IMR-90 (cell line): ENCODE results near the gene OSCP1. TPM values are rescaled to one million over a fixed set of nuclear protein-coding genes. Genes with fewer than 3 reads are reported as not detected.

Experiments used
- ATAC-seq: fragments of 200-7000 bp; cut with Tn5 transposase; 2 replicates; pipeline ENCODE4 v1.9.1; 2020; ENCODE audit warnings: low read depth, mild to moderate bottlenecking, moderate library complexity
- BruUV-seq: library from RNA; stranded (reverse); fragments of 400-500 nt; replicated peaks from 2 replicates; lab custom pipeline; 2021; lab: Mats Ljungman, UMichigan
- CTCF ChIA-PET: fragments of 300-600 bp; formaldehyde crosslinking; extraction: SDS; loops from one replicate; lab custom pipeline; 2021; ENCODE audit warnings: antibody characterized with exemption; lab: Yijun Ruan, JAX
- POLR2A ChIA-PET: fragments of 300-600 bp; sonication (Branson Sonifier 250); formaldehyde crosslinking; loops from one replicate; lab custom pipeline; 2022; ENCODE audit warnings: antibody characterized with exemption; ENCODE audit not compliant: unreplicated experiment; lab: Charles Lee
- DNase-seq: peaks from one replicate; pipeline ENCODE4 v3.0.0; 2013
- H2AFZ ChIP-seq: replicated peaks from 2 replicates; pipeline ENCODE3; 2013; ENCODE audit warnings: low read length, mild to moderate bottlenecking; ENCODE audit not compliant: poor library complexity
- H2AK5ac ChIP-seq: 2 replicates; pipeline ENCODE4 v1.6.1; 2013; ENCODE audit warnings: low read depth, low read length, inconsistent platforms
- H2AK9ac ChIP-seq: replicated peaks from 2 replicates; pipeline ENCODE3; 2013; ENCODE audit warnings: mild to moderate bottlenecking, low read depth, low read length, moderate library complexity; ENCODE audit not compliant: poor library complexity
- H2BK120ac ChIP-seq: 2 replicates; pipeline ENCODE4 v1.6.1; 2013; ENCODE audit warnings: low read depth, low read length, inconsistent platforms
- H2BK15ac ChIP-seq: 3 replicates; pipeline ENCODE4 v1.6.1; 2013; ENCODE audit warnings: low read depth, low read length, inconsistent platforms
- H2BK20ac ChIP-seq: 2 replicates; pipeline ENCODE4 v1.6.1; 2013; ENCODE audit warnings: low read depth, mild to moderate bottlenecking, inconsistent platforms, low read length, moderate library complexity
- H2BK5ac ChIP-seq: 2 replicates; pipeline ENCODE4 v1.6.1; 2013; ENCODE audit warnings: mild to moderate bottlenecking, low read depth, low read length, inconsistent platforms; ENCODE audit not compliant: poor library complexity, severe bottlenecking
- H3K14ac ChIP-seq: replicated peaks from 2 replicates; pipeline ENCODE4 v1.6.1; 2013; ENCODE audit warnings: low read depth, low read length, inconsistent platforms
- H3K18ac ChIP-seq: 2 replicates; pipeline ENCODE4 v1.6.1; 2013; ENCODE audit warnings: low read depth, low read length, control low read depth
- H3K23ac ChIP-seq: 2 replicates; pipeline ENCODE4 v1.6.1; 2013; ENCODE audit warnings: low read depth, low read length, inconsistent platforms
- H3K27ac ChIP-seq: 2 replicates; pipeline ENCODE4 v1.5.1; 2013; ENCODE audit warnings: mild to moderate bottlenecking, control low read depth, low read length; ENCODE audit not compliant: insufficient read depth
- H3K27me3 ChIP-seq: 2 replicates; pipeline ENCODE4 v1.6.1; 2013; ENCODE audit warnings: low read length; ENCODE audit not compliant: control insufficient read depth, insufficient read depth
- H3K36me3 ChIP-seq: 2 replicates; pipeline ENCODE4 v1.6.1; 2013; ENCODE audit warnings: low read length, mixed read lengths; ENCODE audit not compliant: control insufficient read depth, insufficient read depth
- H3K4ac ChIP-seq: 2 replicates; pipeline ENCODE4 v1.6.1; 2013; ENCODE audit warnings: low read depth, low read length, inconsistent platforms
- H3K4me1 ChIP-seq: 2 replicates; pipeline ENCODE4 v1.6.1; 2013; ENCODE audit warnings: low read length, mixed read lengths; ENCODE audit not compliant: control insufficient read depth, insufficient read depth
- H3K4me2 ChIP-seq: 2 replicates; pipeline ENCODE4 v1.6.1; 2013; ENCODE audit warnings: low read depth, mild to moderate bottlenecking, control low read depth, low read length, moderate library complexity
- H3K4me3 ChIP-seq: 2 replicates; pipeline ENCODE4 v1.5.1; 2013; ENCODE audit warnings: low read depth, mild to moderate bottlenecking, control low read depth, low read length, moderate library complexity; ENCODE audit not compliant: insufficient read depth
- H3K56ac ChIP-seq: 2 replicates; pipeline ENCODE4 v1.6.1; 2013; ENCODE audit warnings: low read length, inconsistent platforms; ENCODE audit not compliant: insufficient read depth; ENCODE audit errors: extremely low read depth
- H3K79me1 ChIP-seq, 2 experiments: 2 replicates each; pipeline ENCODE4 v1.6.1; 2013; ENCODE audit warnings: low read length in 2 of 2, inconsistent platforms in 1 of 2, low read depth in 1 of 2
- H3K9ac ChIP-seq: 2 replicates; pipeline ENCODE4 v1.6.1; 2013; ENCODE audit warnings: low read depth, low read length, control low read depth
- H3K9me1 ChIP-seq: 2 replicates; pipeline ENCODE4 v1.6.1; 2013; ENCODE audit warnings: low read length, inconsistent platforms; ENCODE audit not compliant: insufficient read depth
- H3K9me3 ChIP-seq: 2 replicates; pipeline ENCODE4 v1.6.1; 2013; ENCODE audit warnings: low read length; ENCODE audit not compliant: control insufficient read depth, insufficient read depth
- H4K20me1 ChIP-seq: 2 replicates; pipeline ENCODE4 v1.6.1; 2013; ENCODE audit warnings: low read length, inconsistent platforms; ENCODE audit not compliant: insufficient read depth
- H4K5ac ChIP-seq: 2 replicates; pipeline ENCODE4 v1.6.1; 2013; ENCODE audit warnings: mild to moderate bottlenecking, low read depth, low read length, control low read depth
- H4K8ac ChIP-seq, 2 experiments: 2 replicates each; pipeline ENCODE4 v1.6.1; 2013; ENCODE audit warnings: low read depth in 2 of 2, low read length in 2 of 2, control low read depth in 1 of 2, inconsistent platforms in 1 of 2
- H4K91ac ChIP-seq: 2 replicates; pipeline ENCODE4 v1.6.1; 2013; ENCODE audit warnings: low read depth, low read length, inconsistent platforms; ENCODE audit not compliant: insufficient read depth
- BHLHE40 ChIP-seq: fragments of 150-350 bp; IDR thresholded peaks from 2 replicates; pipeline ENCODE4 v1.6.1; 2016; ENCODE audit warnings: mild to moderate bottlenecking, low read depth, low read length
- CEBPB ChIP-seq: IDR thresholded peaks from 2 replicates; pipeline ENCODE4 v1.6.1; 2012; ENCODE audit warnings: low read depth, low read length, improper control_type of control experiment
- CHD1 ChIP-seq: IDR thresholded peaks from 2 replicates; pipeline ENCODE4 v1.6.1; 2012; ENCODE audit warnings: low read depth, low read length, improper control_type of control experiment
- FOS ChIP-seq: fragments of 150-350 bp; IDR thresholded peaks from 2 replicates; pipeline ENCODE4 v1.6.1; 2016; ENCODE audit warnings: low read depth, low read length
- MAFK ChIP-seq: IDR thresholded peaks from 2 replicates; pipeline ENCODE4 v1.6.1; 2012; ENCODE audit warnings: low read depth, low read length, improper control_type of control experiment
- MAZ ChIP-seq: IDR thresholded peaks from 2 replicates; pipeline ENCODE4 v1.6.1; 2012; ENCODE audit warnings: low read depth, mild to moderate bottlenecking, low read length, improper control_type of control experiment, moderate library complexity, borderline replicate concordance
- MXI1 ChIP-seq: IDR thresholded peaks from 2 replicates; pipeline ENCODE4 v1.6.1; 2012; ENCODE audit warnings: low read depth, mild to moderate bottlenecking, low read length, moderate library complexity, borderline replicate concordance
- NFE2L2 ChIP-seq: fragments of 150-350 bp; IDR thresholded peaks from 2 replicates; pipeline ENCODE4 v1.6.1; 2016; ENCODE audit warnings: low read depth, mild to moderate bottlenecking, low read length
- POLR2A ChIP-seq: IDR thresholded peaks from 2 replicates; pipeline ENCODE4 v1.6.1; 2012; ENCODE audit warnings: mild to moderate bottlenecking, low read depth, low read length
- RAD21 ChIP-seq: IDR thresholded peaks from 2 replicates; pipeline ENCODE4 v1.6.1; 2012; ENCODE audit warnings: low read length, improper control_type of control experiment
- RCOR1 ChIP-seq: IDR thresholded peaks from 2 replicates; pipeline ENCODE4 v1.6.1; 2012; ENCODE audit warnings: mild to moderate bottlenecking, low read length, improper control_type of control experiment; ENCODE audit not compliant: insufficient replicate concordance
- RFX5 ChIP-seq: IDR thresholded peaks from 2 replicates; pipeline ENCODE4 v1.8.0; 2012; ENCODE audit warnings: low read depth, mild to moderate bottlenecking, low read length, moderate library complexity
- SMC3 ChIP-seq: fragments of 150-350 bp; IDR thresholded peaks from 2 replicates; pipeline ENCODE4 v1.6.1; 2016; ENCODE audit warnings: low read depth, mild to moderate bottlenecking, antibody characterized with exemption, low read length, moderate library complexity
- WGBS, 2 experiments: methylation state at CpG; one replicate each; pipeline versions ENCODE4 v1.1.5 to v1.1.7; 2013; ENCODE audit warnings: missing lambda C conversion rate in 2 of 2; ENCODE audit not compliant: insufficient read length in 1 of 2; ENCODE audit errors: extremely low coverage in 2 of 2; 5-methylcytosine and 5-hydroxymethylcytosine counted together
- dilution Hi-C: fragments of 300-500 bp; cut with HindIII; formaldehyde crosslinking; loops from one replicate; pipeline ENCODE4 v1.14.3; 2018; ENCODE audit warnings: low sequenced_read_pairs; ENCODE audit not compliant: unreplicated experiment
- in situ Hi-C: fragments of 300-500 bp; cut with MboI; formaldehyde crosslinking; loops from 3 replicates; pipeline ENCODE4 v1.14.3; 2019; ENCODE audit warnings: low sequenced_read_pairs, inconsistent platforms, mixed read lengths
- intact Hi-C: fragments of 100-400 bp; cut with micrococcal nuclease; formaldehyde crosslinking; loops from 2 replicates; pipeline ENCODE4 v1.10.0; 2022
- polyA plus RNA-seq, 3 experiments: library from polyadenylated mRNA; depleted of rRNA; stranded (reverse); fragments of >200 nt; gene quantifications; 2 replicates each; pipeline ENCODE4 v1.2.3, GENCODE V29; 2012; ENCODE audit warnings: low replicate concordance in 1 of 3
- total RNA-seq: library from RNA; depleted of rRNA; stranded (reverse); fragments of >200 nt; gene quantifications from 2 replicates; pipeline ENCODE4 v1.2.3, GENCODE V29; 2012
- TF ChIP-seq, protein P1 (sequence below): fragments of 150-350 bp; IDR thresholded peaks from 2 replicates; pipeline ENCODE4 v1.6.1; 2017; ENCODE audit warnings: mild to moderate bottlenecking, antibody characterized with exemption, low read length, low read depth
- TF ChIP-seq, protein P2 (sequence below): fragments of 150-350 bp; IDR thresholded peaks from 2 replicates; pipeline ENCODE4 v1.6.1; 2016; ENCODE audit warnings: low read depth, mild to moderate bottlenecking, low read length, moderate library complexity, borderline replicate concordance
- TF ChIP-seq, protein P3 (sequence below): conservative IDR thresholded peaks from 2 replicates; pipeline ENCODE4 v1.5.1; 2012; ENCODE audit warnings: mild to moderate bottlenecking, low read depth, low read length, improper control_type of control experiment

OSCP1 gene
- total and polyA plus RNA-seq, 2 of the 4 experiments (the other 2 are of a cell fraction): 7.8 to 11.8 TPM

DNA sequence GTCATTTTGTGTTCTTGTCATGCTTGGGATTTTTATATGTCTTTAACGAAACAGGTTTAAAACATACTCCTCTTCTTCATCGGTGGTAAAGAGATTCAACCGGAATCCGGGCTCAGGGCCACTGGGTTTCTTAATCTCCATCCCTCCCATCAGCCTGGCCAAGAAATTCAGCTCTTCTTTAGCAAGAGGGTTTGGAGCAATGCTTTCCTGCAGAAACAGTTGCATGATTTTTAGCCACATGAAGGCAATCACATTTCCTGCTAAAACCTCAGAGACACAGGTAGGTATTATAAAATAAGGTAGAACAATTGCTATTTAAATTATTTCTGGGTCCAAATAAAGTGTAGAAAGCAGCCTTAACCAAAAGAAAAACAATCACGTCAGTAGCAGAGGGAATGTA lies 29.8 kb downstream of the OSCP1 start:
- Histone ChIP-seq H2BK15ac (no peak overlapping the region), H3K79me1 (no peaks in the 10 kb centered on the region), H2BK20ac (no peak overlapping the region), H3K18ac (no peak overlapping the region), H3K36me3 (peaks cover 3% of the 10 kb centered on the region; the same call in 1 of the 2 replicates), H2BK120ac (no peak overlapping the region), H3K27me3 (no peaks in the 10 kb centered on the region), H3K14ac (no peak overlapping the region), H3K27ac (no peak overlapping the region), H2AK5ac (no peak overlapping the region), H3K4ac (no peak overlapping the region), H3K9me1 (no peaks in the 10 kb centered on the region), H3K9ac (no peak overlapping the region), H2BK5ac (no peak overlapping the region), H3K4me1 (peaks cover 5% of the 10 kb centered on the region), H4K20me1 (no peaks in the 10 kb centered on the region), H3K4me2 (no peak overlapping the region), H4K5ac (no peak overlapping the region), H4K91ac (no peak overlapping the region), H3K9me3 (no peaks in the 10 kb centered on the region), H4K8ac (no peak overlapping the region), H3K4me3 (no peak overlapping the region), H3K56ac (no peak overlapping the region), H2AK9ac (peak overlapping the region; percentile 17), H2AFZ (peak overlapping the region; percentile 90), H3K23ac (no peak overlapping the region)
- CTCF ChIA-PET: interaction anchor here (0.6 to 1.7 kb wide), 6 partner anchors 17 to 120 kb away, joined by 3 to 8 read pairs (median 4); partner anchors contain the start of gene OSCP1
- WGBS, 2 experiments: no CpG with 5 or more reads among the region's 5 CpGs
- in situ Hi-C loops (loop anchor here (5.0 to 25.0 kb wide), 2 partner anchors 83 to 308 kb away; no protein-coding TSS in a partner anchor), intact Hi-C loops (loop anchor here (1.0 to 5.0 kb wide), 6 partner anchors 33 to 271 kb away; partner anchors contain the start of genes SH3D21, STK40 and TRAPPC3), dilution Hi-C loops (no loop called here)
- POLR2A ChIA-PET: no interaction called here
- DNase-seq (no peak), ATAC-seq (no peak)
- TF ChIP-seq RCOR1 (no peak), MXI1 (no peak), SMC3 (no peak), FOS (no peak), CHD1 (no peak), MAFK (no peak), NFE2L2 (no peak), RAD21 (no peak), POLR2A (no peak), CEBPB (no peak), BHLHE40 (no peak), RFX5 (no peak), MAZ (no peak)
- TF ChIP-seq, protein P1, sequence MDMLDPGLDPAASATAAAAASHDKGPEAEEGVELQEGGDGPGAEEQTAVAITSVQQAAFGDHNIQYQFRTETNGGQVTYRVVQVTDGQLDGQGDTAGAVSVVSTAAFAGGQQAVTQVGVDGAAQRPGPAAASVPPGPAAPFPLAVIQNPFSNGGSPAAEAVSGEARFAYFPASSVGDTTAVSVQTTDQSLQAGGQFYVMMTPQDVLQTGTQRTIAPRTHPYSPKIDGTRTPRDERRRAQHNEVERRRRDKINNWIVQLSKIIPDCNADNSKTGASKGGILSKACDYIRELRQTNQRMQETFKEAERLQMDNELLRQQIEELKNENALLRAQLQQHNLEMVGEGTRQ: no peak
- TF ChIP-seq, protein P2, sequence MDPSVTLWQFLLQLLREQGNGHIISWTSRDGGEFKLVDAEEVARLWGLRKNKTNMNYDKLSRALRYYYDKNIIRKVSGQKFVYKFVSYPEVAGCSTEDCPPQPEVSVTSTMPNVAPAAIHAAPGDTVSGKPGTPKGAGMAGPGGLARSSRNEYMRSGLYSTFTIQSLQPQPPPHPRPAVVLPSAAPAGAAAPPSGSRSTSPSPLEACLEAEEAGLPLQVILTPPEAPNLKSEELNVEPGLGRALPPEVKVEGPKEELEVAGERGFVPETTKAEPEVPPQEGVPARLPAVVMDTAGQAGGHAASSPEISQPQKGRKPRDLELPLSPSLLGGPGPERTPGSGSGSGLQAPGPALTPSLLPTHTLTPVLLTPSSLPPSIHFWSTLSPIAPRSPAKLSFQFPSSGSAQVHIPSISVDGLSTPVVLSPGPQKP: no peak
- TF ChIP-seq, protein P3, sequence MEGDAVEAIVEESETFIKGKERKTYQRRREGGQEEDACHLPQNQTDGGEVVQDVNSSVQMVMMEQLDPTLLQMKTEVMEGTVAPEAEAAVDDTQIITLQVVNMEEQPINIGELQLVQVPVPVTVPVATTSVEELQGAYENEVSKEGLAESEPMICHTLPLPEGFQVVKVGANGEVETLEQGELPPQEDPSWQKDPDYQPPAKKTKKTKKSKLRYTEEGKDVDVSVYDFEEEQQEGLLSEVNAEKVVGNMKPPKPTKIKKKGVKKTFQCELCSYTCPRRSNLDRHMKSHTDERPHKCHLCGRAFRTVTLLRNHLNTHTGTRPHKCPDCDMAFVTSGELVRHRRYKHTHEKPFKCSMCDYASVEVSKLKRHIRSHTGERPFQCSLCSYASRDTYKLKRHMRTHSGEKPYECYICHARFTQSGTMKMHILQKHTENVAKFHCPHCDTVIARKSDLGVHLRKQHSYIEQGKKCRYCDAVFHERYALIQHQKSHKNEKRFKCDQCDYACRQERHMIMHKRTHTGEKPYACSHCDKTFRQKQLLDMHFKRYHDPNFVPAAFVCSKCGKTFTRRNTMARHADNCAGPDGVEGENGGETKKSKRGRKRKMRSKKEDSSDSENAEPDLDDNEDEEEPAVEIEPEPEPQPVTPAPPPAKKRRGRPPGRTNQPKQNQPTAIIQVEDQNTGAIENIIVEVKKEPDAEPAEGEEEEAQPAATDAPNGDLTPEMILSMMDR: no peak
- BruUV-seq: no TSS peak
